ENCODE data around the gene PPFIA1. TPM values are rescaled to one million over a fixed set of nuclear protein-coding genes. Genes with fewer than 3 reads are reported as not detected.

Gene PPFIA1
- polyA plus RNA-seq, 1 of the 3 experiments (the other 2 are of a cell fraction) = 37.4 TPM

DNA sequence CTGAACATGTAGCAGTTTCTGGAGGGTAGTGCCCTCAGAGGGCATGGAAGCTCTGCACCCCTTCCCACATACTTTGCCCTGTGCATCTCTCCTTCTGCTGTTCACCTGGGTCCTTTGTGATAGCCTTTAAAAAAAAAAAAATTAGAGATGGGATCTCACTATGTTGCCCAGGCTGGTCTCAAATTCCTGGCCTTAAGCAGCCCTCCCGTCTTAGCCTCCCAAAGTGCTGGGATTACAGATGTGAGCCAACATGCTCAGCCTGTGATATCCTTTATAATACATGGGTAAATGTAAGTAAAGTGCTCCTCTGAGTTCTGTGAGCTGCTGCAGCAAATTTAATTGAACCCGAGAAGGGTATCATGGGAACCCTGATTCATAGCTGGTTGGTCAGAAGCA, 33.7 kb downstream of the PPFIA1 start:
- ChIA-PET CTCF (interaction anchor here (0.9 kb wide), 1 partner anchor 10 kb away, joined by 3 read pairs; no protein-coding TSS in a partner anchor), POLR2A (no interaction called here)
- H3K9ac ChIP-seq = no peak overlapping the region
- H3K9me2 ChIP-seq = no peaks in the 10 kb centered on the region
- no peak overlapping the region for H3K27ac ChIP-seq (ENCODE audit: low read depth in 2 of 2, low read length in 1 of 2)
- H3K4me3 ChIP-seq (ENCODE audit: low read depth in 2 of 2, low read length in 1 of 2) = no peak overlapping the region
- H3K27me3 ChIP-seq (ENCODE audit: insufficient read depth) = no peaks in the 10 kb centered on the region
- H3K79me2 ChIP-seq (ENCODE audit: insufficient read depth) = peaks cover 62% of the 10 kb centered on the region
- WGBS (ENCODE audit: low lambda C conversion rate) = 100% methylated on average over 1 of the region's 2 CpGs
- no peak for TF ChIP-seq FOXJ3 (CRISPR knock-in tag; IDR thresholded peaks at IDR 0.05)
- TF ChIP-seq FOXM1 (IDR thresholded peaks at IDR 0.05; ENCODE audit: low read depth) = no peak
- TF ChIP-seq JUND (IDR thresholded peaks at IDR 0.05) = no peak
- TF ChIP-seq, protein P1, sequence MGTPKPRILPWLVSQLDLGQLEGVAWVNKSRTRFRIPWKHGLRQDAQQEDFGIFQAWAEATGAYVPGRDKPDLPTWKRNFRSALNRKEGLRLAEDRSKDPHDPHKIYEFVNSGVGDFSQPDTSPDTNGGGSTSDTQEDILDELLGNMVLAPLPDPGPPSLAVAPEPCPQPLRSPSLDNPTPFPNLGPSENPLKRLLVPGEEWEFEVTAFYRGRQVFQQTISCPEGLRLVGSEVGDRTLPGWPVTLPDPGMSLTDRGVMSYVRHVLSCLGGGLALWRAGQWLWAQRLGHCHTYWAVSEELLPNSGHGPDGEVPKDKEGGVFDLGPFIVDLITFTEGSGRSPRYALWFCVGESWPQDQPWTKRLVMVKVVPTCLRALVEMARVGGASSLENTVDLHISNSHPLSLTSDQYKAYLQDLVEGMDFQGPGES (IDR thresholded peaks at IDR 0.05; ENCODE audit: low read depth, low read length) = no peak
- TF ChIP-seq RFX5 (IDR thresholded peaks at IDR 0.05; ENCODE audit: low read length) = no peak
- TF ChIP-seq EZH2phosphoT487 (IDR thresholded peaks at IDR 0.05; ENCODE audit: borderline replicate concordance, low read depth) = no peak
- no peak for TF ChIP-seq GABPA (IDR thresholded peaks at IDR 0.05; ENCODE audit: low read depth)
- no peak for TF ChIP-seq FOSL2 (IDR thresholded peaks at IDR 0.05; ENCODE audit: borderline replicate concordance, low read depth)
- no peak for TF ChIP-seq ELF1 (IDR thresholded peaks at IDR 0.05)
- no peak for TF ChIP-seq TAF1 (IDR thresholded peaks at IDR 0.05; ENCODE audit: borderline replicate concordance, low read depth, low read length)
- TF ChIP-seq NFIC (IDR thresholded peaks at IDR 0.05; ENCODE audit: borderline replicate concordance) = no peak
- no peak for TF ChIP-seq RAD21 (IDR thresholded peaks at IDR 0.05; ENCODE audit: low read length)
- TF ChIP-seq SMC3 (IDR thresholded peaks at IDR 0.05; ENCODE audit: low read depth, low read length) = no peak
- TF ChIP-seq, protein P2, sequence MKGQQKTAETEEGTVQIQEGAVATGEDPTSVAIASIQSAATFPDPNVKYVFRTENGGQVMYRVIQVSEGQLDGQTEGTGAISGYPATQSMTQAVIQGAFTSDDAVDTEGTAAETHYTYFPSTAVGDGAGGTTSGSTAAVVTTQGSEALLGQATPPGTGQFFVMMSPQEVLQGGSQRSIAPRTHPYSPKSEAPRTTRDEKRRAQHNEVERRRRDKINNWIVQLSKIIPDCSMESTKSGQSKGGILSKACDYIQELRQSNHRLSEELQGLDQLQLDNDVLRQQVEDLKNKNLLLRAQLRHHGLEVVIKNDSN (IDR thresholded peaks at IDR 0.05; ENCODE audit: borderline replicate concordance, low read depth) = no peak
- TF ChIP-seq RXRA (IDR thresholded peaks at IDR 0.05; ENCODE audit: borderline replicate concordance, low read depth) = no peak
- no peak for TF ChIP-seq CTCF (IDR thresholded peaks at IDR 0.05)
- no peak for TF ChIP-seq NRF1 (IDR thresholded peaks at IDR 0.05; ENCODE audit: low read depth, low read length)
- no peak for TF ChIP-seq SIN3A (IDR thresholded peaks at IDR 0.05; ENCODE audit: borderline replicate concordance, low read depth, low read length)
- no peak for TF ChIP-seq EP300 (IDR thresholded peaks at IDR 0.05; ENCODE audit: borderline replicate concordance in 1 of 2, low read depth in 1 of 2, low read length in 1 of 2)
- no peak for TF ChIP-seq USF2 (IDR thresholded peaks at IDR 0.05; ENCODE audit: borderline replicate concordance, low read depth, low read length)
- peaks cover 13% of the 10 kb centered on the region for H3F3A ChIP-seq (replicated peaks; ENCODE audit: insufficient read depth)
- H2AFZ ChIP-seq (ENCODE audit: low read depth) = no peak overlapping the region
- H3K9me3 ChIP-seq = no peaks in the 10 kb centered on the region
- H3K36me3 ChIP-seq (replicated peaks in 1 of 2; ENCODE audit: control insufficient read depth in 1 of 2, insufficient read depth in 2 of 2, low read length in 1 of 2) = peaks cover 0 to 15% of the 10 kb centered on the region in 2 experiments
- peaks cover 5 to 12% of the 10 kb centered on the region in 2 experiments; a peak in 2 of 4 replicates for H3K4me1 ChIP-seq (ENCODE audit: control insufficient read depth in 1 of 2, insufficient read depth in 2 of 2, low read depth in 1 of 2, low read length in 1 of 2)
- DNase-seq = no peak
- 0 out of 2 replicates have a peak, but pooled peaks cover 5% of the 10 kb centered on the region for H4K20me1 ChIP-seq (ENCODE audit: insufficient read depth)
- H3K4me2 ChIP-seq = no peak overlapping the region
